ENCODE data around the gene UBASH3A. TPM values are rescaled to one million over a fixed set of nuclear protein-coding genes. Genes with fewer than 3 reads are reported as not detected.

Gene UBASH3A
- total and polyA plus RNA-seq, 12 donors, result 0.09 to 1.2 (median 0.44) TPM; not detected in 2

DNA sequence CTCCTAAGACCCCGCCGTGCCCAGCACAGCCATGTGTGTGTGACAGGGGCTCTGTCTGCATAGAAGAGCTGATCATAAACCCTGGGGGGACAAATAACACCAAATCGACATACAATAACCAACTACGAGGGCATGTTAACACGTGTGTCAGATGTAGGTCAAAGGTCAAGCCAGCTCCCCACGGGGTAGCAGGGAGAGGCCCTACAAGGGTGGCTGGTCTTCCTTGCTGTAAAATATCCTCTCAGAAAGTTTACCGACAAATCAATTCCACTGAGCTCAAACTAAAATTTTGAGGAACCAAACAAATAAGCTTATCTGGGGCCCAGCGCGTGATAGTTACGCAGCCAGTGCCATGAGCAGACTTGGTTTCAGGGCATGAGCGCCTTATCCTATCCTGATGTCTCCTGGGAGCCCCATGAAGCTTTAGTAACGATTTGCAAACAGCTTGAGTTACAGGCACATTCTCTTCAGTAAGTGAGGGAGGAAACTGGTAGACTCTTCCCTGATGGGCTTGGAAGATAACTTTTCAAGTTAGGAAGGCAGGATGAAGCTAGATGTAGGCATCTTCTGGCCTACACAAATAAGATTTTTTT is 5.2 kb upstream of the UBASH3A start:
- TF ChIP-seq POLR2A (IDR thresholded peaks at IDR 0.05), result no peak
- TF ChIP-seq, protein P1, sequence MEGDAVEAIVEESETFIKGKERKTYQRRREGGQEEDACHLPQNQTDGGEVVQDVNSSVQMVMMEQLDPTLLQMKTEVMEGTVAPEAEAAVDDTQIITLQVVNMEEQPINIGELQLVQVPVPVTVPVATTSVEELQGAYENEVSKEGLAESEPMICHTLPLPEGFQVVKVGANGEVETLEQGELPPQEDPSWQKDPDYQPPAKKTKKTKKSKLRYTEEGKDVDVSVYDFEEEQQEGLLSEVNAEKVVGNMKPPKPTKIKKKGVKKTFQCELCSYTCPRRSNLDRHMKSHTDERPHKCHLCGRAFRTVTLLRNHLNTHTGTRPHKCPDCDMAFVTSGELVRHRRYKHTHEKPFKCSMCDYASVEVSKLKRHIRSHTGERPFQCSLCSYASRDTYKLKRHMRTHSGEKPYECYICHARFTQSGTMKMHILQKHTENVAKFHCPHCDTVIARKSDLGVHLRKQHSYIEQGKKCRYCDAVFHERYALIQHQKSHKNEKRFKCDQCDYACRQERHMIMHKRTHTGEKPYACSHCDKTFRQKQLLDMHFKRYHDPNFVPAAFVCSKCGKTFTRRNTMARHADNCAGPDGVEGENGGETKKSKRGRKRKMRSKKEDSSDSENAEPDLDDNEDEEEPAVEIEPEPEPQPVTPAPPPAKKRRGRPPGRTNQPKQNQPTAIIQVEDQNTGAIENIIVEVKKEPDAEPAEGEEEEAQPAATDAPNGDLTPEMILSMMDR (IDR thresholded peaks at IDR 0.05), result no peak
- Histone ChIP-seq H3K27ac (no peak overlapping the region), H3K4me3 (no peak overlapping the region), H3K4me1 (replicated peaks in 1 of 2) (no peaks in the 10 kb centered on the region), H3K36me3 (replicated peaks in 1 of 2) (no peaks in the 10 kb centered on the region), H3K27me3 (no peaks in the 10 kb centered on the region), H3K9me3 (replicated peaks in 1 of 3) (no peaks in the 10 kb centered on the region)
- intact Hi-C loops (cut with DNase I), result no loop called here
- no peak for DNase-seq
- WGBS, 4 donors, result 74 to 84% (median 77%) methylated on average over 10 to 12 of the region's 12 CpGs

DNA sequence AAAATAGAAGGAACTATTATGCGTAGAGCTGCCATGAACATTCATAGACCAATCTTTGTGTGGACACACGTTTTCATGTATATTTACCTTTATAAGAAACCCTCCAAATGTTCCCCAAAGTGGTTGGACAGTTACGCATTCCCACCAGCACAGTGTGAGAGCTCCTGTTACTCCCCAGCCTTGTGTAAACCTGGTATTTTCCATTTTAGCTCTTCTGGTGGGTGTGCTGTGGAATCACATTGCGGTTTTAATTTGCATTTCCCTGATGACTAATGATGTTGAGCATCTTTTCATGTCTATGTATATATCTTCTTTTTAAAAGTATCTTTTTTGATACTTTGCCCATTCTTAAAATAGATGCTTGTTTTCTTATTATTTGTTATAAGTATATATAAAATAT is 3.2 kb upstream of the UBASH3A start:
- TF ChIP-seq POLR2A (IDR thresholded peaks at IDR 0.05), result no peak
- TF ChIP-seq, protein P1 (IDR thresholded peaks at IDR 0.05), result no peak
- WGBS, 4 donors, result 69 to 85% (median 80%) methylated on average over 4 of the region's 4 CpGs
- intact Hi-C loops (cut with DNase I), result no loop called here
- Histone ChIP-seq H3K27me3 (no peaks in the 10 kb centered on the region), H3K9me3 (replicated peaks in 1 of 3) (no peaks in the 10 kb centered on the region), H3K36me3 (replicated peaks in 1 of 2) (no peaks in the 10 kb centered on the region), H3K27ac (no peak overlapping the region), H3K4me3 (no peak overlapping the region), H3K4me1 (replicated peaks in 1 of 2) (no peaks in the 10 kb centered on the region)
- DNase-seq, result no peak

DNA sequence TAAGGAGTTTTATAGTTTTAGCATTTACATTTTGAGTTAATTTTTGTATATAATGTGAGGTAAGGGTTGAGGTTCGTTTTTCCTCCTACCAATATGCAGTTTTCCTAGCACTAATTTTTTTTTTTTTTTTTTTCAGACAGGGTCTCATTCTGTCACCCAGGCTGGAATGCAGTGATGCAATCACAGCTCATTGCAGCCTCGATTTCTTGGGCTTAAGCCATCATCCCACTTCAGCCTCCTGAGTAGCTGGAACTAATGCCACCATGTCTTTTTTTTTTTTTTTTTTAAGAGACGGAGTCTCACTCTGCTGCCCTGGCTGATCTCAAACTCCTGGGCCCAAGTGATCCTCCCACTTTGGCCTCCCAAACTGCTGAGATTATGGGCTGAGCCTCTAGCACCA is 2.5 kb upstream of the UBASH3A start:
- Histone ChIP-seq H3K27me3 (no peaks in the 10 kb centered on the region), H3K27ac (no peak overlapping the region), H3K4me3 (no peak overlapping the region), H3K36me3 (replicated peaks in 1 of 2) (no peaks in the 10 kb centered on the region), H3K4me1 (replicated peaks in 1 of 2) (no peaks in the 10 kb centered on the region), H3K9me3 (replicated peaks in 1 of 3) (no peaks in the 10 kb centered on the region)
- 51 to 74% (median 57%) methylated on average over 3 of the region's 3 CpGs for WGBS, 4 donors
- no peak for DNase-seq
- TF ChIP-seq, protein P1 (IDR thresholded peaks at IDR 0.05), result no peak
- TF ChIP-seq POLR2A (IDR thresholded peaks at IDR 0.05), result no peak
- intact Hi-C loops (cut with DNase I), result no loop called here

DNA sequence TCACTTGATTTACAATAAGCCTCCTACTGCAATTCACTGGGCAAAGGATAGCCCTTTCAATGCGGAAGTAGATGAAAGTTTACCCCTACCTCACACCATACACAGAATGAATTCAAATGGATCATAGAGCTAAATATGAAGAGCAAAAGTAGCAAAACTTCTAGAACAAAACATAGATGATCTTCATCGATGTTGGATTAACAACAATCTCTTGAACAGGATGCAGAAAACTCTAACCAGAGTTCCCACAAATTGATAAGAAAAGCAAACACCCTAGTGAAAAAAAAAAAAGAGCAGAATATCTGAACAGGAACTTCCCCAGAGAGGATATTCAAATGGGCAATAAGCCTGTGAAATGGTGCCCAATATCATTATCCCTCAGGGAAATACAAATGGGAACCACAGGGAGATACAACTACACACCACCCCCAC is 1.9 kb upstream of the UBASH3A start:
- no peaks in the 10 kb centered on the region for H3K27me3 ChIP-seq
- no peak overlapping the region for H3K27ac ChIP-seq
- H3K4me3 ChIP-seq, result no peak overlapping the region
- H3K9me3 ChIP-seq (replicated peaks in 1 of 3), result no peaks in the 10 kb centered on the region
- no peaks in the 10 kb centered on the region for H3K4me1 ChIP-seq (replicated peaks in 1 of 2)
- DNase-seq, result no peak
- no peaks in the 10 kb centered on the region for H3K36me3 ChIP-seq (replicated peaks in 1 of 2)
- intact Hi-C loops (cut with DNase I), result no loop called here
- TF ChIP-seq, protein P1 (IDR thresholded peaks at IDR 0.05), result no peak
- TF ChIP-seq POLR2A (IDR thresholded peaks at IDR 0.05), result no peak
- 76 to 82% (median 79%) methylated on average over 2 of the region's 2 CpGs for WGBS, 4 donors
